NCI-H2227 treated with DMSO at 0.1 percent for 48 hours (cell line): ENCODE results near the gene SLC12A3.

Source experiments
- DNase-seq: peaks from one replicate; lab custom pipeline; 2025; lab: John Stamatoyannopoulos, UW

SLC12A3 gene

GRCh38 chr16:56848029-56848936 lies 16.7 kb upstream of the SLC12A3 start:
- DNase-seq = no peak

GRCh38 chr16:56848955-56849689 lies 15.9 kb upstream of the SLC12A3 start:
- no peak for DNase-seq

GRCh38 chr16:56849690-56850680 lies 15.0 kb upstream of the SLC12A3 start:
- DNase-seq = no peak

- DNase-seq = no peak
Measured at GRCh38 chr16:56851671-56852400, 13.2 kb upstream of the SLC12A3 start.

- DNase-seq = no peak
Measured at GRCh38 chr16:56852401-56852730, 12.6 kb upstream of the SLC12A3 start.

GRCh38 chr16:56852968-56853367 lies 12.0 kb upstream of the SLC12A3 start:
- DNase-seq = no peak

GRCh38 chr16:56855201-56855600 lies 9.8 kb upstream of the SLC12A3 start:
- DNase-seq = no peak

- no peak for DNase-seq
Measured at GRCh38 chr16:56855946-56856345, 9.1 kb upstream of the SLC12A3 start.

- DNase-seq = no peak
Measured at GRCh38 chr16:56856876-56857447, 8.0 kb upstream of the SLC12A3 start.

- no peak for DNase-seq
Measured at GRCh38 chr16:56858374-56858773, 6.6 kb upstream of the SLC12A3 start.

GRCh38 chr16:56859636-56860035 lies 5.4 kb upstream of the SLC12A3 start:
- DNase-seq = no peak

- no peak for DNase-seq
Measured at GRCh38 chr16:56860226-56861020, 4.6 kb upstream of the SLC12A3 start.

GRCh38 chr16:56861092-56861610 lies 3.9 kb upstream of the SLC12A3 start:
- no peak for DNase-seq

GRCh38 chr16:56861756-56862155 lies 3.3 kb upstream of the SLC12A3 start:
- DNase-seq = no peak

GRCh38 chr16:56862776-56863175 lies 2.2 kb upstream of the SLC12A3 start:
- DNase-seq = no peak

GRCh38 chr16:56865394-56866062 lies 521 bp downstream of the SLC12A3 start:
- DNase-seq = no peak

- DNase-seq = peak; percentile 32
Measured at GRCh38 chr16:56866955-56867830, 2.2 kb downstream of the SLC12A3 start.

- no peak for DNase-seq
Measured at GRCh38 chr16:56868175-56868574, 3.2 kb downstream of the SLC12A3 start.
